ENCODE results near the gene PCSK1N.
"Not testable (repeated sequence)": the region's sequence is repeated elsewhere in the genome, so short reads cannot be mapped to it uniquely, and the experiment has no call there.

Gene PCSK1N

DNA sequence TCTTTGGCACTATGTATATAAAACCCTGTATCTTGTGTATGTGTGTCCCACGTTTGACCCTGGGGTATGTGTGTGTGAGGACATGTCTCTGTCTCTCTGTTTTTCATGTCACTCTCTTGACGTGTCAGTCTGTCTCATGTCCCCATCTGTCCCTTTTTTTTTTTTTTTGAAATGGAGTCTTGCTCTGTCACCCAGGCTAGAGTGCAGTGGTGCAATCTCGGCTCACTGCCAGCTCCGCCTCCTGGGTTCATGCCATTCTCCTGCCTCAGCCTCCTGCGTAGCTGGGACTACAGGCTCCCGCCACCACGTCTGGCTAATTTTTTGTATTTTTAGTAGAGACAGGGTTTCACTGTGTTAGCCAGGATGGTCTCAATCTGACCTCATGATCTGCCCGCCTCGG, 16.0 kb downstream of the PCSK1N start:
- DNase-seq: not testable (repeated sequence)

- no peak for DNase-seq
Observed at GRCh38 chrX:48818866-48819265, 16.5 kb downstream of the PCSK1N start.

DNA sequence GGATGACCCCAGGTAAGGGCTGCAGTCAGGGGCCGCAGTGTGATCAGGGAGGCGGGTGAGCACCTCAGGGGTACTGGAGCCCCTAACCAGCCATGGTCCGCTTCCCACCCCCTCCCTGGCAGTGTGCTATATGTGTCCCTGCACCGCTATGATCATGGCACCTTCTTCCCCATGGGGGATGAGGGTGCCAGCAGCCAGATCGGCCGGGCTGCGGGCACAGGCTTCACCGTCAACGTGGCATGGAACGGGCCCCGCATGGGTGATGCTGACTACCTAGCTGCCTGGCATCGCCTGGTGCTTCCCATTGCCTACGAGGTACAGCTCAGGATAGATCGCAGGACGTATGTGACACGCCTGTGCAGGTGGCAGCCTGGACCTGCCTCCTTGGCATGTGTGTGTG, 17.3 kb downstream of the PCSK1N start:
- DNase-seq: no peak

DNA sequence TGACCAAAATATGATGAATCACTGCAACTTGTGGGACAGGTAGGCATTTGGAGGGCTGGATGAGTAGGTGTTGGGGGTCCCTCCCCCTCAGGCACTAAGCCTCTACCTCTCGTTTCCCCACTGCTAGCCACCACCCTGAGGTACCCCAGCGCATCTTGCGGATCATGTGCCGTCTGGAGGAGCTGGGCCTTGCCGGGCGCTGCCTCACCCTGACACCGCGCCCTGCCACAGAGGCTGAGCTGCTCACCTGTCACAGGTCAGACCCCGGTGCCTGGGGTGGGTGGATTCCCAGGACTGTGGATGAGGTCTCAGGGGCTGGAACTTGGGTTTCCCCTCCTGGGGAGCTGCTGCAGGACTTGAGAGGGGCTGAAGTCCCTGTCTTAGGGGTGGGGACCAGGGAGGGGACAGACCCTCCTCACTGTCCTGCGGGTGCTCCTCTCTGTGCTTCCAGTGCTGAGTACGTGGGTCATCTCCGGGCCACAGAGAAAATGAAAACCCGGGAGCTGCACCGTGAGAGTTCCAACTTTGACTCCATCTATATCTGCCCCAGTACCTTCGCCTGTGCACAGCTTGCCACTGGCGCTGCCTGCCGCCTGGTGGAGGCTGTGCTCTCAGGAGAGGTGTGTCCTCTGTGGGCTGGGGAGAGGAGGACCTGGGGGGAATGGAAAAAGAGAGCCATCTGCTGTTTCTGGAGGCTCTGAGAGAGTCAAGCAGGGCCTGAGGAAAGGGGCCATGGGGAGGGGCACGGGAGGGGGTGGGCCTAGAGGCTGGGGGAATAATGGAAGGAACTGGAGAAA, 19.2 kb downstream of the PCSK1N start:
- no peak for DNase-seq

DNA sequence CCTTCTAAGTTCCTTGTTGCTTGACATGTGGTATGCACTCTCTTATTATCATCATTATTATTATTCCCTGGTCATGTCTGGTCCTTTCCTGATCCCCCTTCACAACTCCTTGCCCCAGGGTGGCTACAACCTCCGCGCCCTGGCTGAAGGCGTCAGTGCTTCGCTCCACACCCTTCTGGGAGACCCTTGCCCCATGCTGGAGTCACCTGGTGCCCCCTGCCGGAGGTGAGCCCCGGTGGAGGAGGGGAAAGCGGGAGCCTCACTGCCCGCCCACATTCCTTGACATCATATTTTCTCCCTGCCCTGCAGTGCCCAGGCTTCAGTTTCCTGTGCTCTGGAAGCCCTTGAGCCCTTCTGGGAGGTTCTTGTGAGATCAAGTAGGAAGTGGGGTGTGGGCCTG, 20.1 kb downstream of the PCSK1N start:
- no peak for DNase-seq

GRCh38 chrX:48814722-48815121, 20.7 kb downstream of the PCSK1N start:
- no peak for DNase-seq

- no peak for DNase-seq
Observed at GRCh38 chrX:48813644-48814043, 21.8 kb downstream of the PCSK1N start.

DNA sequence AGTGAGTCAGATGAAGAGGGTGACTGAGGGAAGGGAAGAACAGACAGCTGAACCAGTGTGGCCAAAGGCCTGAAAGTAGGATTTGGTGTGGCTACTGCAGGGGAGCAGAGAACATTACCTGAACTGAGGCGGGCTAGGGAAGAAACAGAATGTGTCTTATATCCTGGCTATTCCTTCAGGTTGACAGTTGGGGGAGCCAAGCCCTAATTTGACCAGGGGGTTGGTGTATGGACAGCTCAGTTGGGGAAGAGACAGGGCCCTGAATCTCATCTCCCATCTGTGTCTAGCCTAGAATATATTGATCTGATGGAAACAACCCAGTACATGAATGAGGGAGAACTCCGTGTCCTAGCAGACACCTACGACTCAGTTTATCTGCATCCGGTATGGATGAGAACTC, 29.3 kb downstream of the PCSK1N start:
- no peak for DNase-seq

DNA sequence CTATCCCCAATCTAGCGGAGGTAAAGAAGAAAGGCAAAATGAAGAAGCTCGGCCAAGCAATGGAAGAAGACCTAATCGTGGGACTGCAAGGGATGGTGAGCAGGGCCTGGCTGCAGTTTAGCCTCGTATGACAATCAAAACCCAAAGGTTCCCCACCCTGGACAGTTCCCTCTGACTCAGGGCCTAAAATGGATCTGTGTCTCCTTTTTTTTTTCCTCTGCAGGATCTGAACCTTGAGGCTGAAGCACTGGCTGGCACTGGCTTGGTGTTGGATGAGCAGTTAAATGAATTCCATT, 32.6 kb downstream of the PCSK1N start:
- DNase-seq: no peak

- DNase-seq: peak; percentile 39
Observed at GRCh38 chrX:48802089-48802904, 33.1 kb downstream of the PCSK1N start.

DNA sequence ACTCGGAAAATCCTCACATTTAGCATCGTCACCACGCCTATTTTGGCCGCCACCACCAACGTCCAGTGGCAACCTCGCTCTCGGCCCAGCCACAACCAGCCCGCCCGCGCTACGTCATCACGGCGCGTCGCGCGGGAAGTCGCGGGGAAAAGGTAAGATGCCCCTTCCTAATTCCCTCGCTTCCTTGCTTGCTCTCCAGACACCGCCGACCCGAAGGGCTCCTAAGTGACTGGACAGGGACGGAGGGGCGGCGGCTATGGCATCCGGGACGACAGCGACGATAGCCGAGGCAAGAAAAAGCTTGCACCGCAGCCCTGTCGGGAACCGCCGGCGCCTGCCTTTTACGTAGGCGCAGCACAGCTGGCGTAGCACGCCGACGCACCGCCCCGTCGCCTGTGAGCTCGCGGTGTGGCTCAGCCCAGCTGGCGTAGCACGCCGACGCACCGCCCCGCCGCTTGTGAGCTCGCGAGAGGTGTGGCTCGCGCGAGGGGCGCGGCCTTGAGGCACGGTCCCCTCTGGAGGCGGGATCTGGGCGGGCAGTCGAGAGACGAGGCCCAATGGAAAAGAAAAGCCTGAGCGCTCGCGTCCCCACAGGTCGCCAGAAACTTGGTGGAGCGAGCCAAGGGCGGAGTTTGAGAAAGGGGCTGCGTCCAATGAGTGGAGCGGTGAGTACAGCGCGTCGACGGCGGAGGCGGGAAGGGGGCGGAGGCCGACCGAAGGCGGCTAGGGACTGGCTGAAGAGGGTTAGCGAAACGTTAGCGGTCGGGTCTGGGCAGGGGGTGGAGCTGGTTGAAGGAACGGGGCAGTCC, 33.9 kb downstream of the PCSK1N start, which contains the start of gene HDAC6:
Gene HDAC6, plus strand, starts transcription at position 788 of the 809 bp plus-strand sequence. CDS start 626 bp downstream, outside the sequence.
- peak; percentile 91 for DNase-seq

GRCh38 chrX:48800574-48801279, 34.7 kb downstream of the PCSK1N start:
- no peak for DNase-seq

- no peak for DNase-seq
Observed at GRCh38 chrX:48798318-48798717, 37.1 kb downstream of the PCSK1N start.

- no peak for DNase-seq
Observed at GRCh38 chrX:48794911-48795515, 40.4 kb downstream of the PCSK1N start.

- DNase-seq: no peak
Observed at GRCh38 chrX:48794340-48794910, 41.0 kb downstream of the PCSK1N start.

DNA sequence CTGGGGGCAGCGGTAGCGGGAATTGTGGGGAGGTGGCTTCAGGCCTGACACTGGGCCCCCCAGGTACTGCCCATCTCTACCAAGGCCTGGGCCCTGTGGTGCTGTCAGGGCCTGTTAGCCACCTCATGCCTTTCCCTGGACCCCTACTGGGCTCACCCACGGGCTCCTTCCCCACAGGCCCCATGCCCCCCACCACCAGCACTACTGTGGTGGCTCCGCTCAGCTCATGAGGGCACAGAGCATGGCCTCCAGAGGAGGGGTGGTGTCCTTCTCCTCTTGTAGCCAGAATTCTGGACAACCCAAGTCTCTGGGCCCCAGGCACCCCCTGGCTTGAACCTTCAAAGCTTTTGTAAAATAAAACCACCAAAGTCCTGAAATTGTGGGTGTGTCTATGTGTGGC, 41.5 kb downstream of the PCSK1N start:
- no peak for DNase-seq

GRCh38 chrX:48792219-48792618, 43.2 kb downstream of the PCSK1N start:
- no peak for DNase-seq

DNA sequence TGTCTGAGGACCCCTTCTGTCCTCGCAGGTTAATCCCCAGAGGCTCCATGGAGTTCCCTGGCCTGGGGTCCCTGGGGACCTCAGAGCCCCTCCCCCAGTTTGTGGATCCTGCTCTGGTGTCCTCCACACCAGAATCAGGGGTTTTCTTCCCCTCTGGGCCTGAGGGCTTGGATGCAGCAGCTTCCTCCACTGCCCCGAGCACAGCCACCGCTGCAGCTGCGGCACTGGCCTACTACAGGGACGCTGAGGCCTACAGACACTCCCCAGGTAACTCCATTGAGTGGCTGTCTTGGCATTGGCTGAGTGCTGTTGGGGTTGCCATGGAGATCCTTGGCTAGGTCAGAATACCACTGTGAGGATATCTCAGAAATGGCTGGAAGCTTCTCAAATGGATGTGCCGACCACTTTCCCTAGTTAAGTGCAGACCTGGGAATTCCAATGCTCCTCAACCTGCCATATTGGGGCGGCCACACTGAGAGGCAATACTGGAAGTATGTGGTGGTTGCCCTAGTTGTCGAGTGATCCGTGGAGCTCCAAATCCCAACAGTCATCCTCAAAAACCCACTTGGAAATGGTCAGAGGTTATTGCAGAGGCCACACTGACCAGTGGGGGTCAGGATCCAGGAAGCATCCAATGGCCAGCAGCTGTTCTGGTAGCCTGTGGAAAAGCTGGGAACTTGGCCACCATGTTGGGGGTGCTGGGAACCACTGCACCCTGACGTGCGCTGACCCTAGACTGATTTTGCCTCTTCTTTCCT, 44.2 kb downstream of the PCSK1N start:
- no peak for DNase-seq

DNA sequence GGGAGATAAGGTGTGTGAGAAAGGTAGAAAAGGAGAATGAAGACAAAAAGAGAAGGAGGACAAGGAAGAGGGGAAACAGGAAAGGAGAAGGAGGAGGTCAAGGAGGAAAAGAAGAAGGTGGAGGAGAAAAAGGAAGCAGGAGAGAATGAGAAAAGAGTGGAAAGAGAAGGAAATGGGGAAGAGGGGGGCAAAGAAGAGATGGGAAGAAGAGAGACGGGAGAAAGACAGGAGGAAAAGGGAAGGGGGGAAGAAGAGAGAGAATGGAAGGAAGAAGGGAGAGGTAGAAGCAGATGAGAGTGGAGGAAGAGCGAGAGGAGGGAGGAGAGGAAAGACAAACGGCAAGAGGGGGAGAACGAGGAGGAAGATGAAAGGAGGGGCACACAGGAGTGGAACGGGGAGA, 44.9 kb downstream of the PCSK1N start:
- no peak for DNase-seq

DNA sequence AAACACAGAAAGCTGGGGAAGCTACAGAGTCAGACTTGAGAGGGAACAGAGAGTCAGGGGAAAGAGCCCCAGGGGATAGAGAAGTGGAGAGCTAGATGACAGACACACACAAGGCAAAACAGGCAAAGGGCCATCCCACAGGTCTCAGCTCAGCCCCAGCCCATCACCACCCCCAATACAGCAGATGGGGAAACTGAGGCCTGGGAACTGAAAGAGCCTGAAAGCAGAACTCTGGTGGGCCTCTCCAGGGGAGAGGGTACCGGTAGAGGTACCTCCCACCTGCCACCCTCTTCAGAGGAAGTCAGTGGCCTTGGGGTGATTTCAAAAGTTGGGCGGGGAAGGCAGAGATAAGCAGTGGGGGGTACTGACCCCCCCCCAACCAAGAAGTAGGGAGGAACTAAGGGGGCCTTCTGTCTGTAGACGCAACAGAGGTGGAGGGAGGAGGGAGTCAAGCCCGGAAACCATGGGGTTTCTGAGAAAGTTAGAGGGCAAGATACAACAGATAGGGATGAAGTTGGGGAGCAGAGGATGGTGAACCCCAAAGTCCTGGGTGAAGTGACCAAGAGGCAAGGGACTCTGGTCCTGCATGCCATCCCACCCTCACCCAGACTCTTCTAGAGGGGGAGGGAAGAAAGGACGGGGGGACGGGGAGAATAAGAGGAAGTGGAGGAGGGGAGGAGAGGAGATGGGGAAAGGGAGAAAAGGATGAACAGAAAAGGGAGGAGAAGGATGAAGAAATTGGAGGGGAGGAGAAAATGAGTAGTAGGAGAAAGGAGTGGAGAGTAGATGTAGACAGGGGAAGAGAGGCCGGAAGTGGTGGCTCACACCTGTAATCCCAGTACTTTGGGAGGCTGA, 45.8 kb downstream of the PCSK1N start:
- DNase-seq: no peak
